GM21447 (cell line): Measurements from ENCODE around the gene NRXN3.

ENCODE experiments used
- ATAC-seq: cut with Tn5 transposase; IDR thresholded peaks from one replicate; pipeline ENCODE4 v1.9.1; 2021; ENCODE audit not compliant: unreplicated experiment

NRXN3 gene

GRCh38 chr14:79904497-79904896 lies 1734.3 kb downstream of the NRXN3 start:
- no peak for ATAC-seq

- ATAC-seq, result no peak
Measured at GRCh38 chr14:79906994-79907393, 1736.8 kb downstream of the NRXN3 start.

- ATAC-seq, result no peak
Measured at GRCh38 chr14:79910086-79910485, 1739.9 kb downstream of the NRXN3 start.

GRCh38 chr14:79911744-79912143 lies 1741.6 kb downstream of the NRXN3 start:
- ATAC-seq, result no peak

- ATAC-seq, result no peak
Measured at GRCh38 chr14:79914595-79914994, 1744.4 kb downstream of the NRXN3 start.

GRCh38 chr14:79915406-79915805 lies 1745.2 kb downstream of the NRXN3 start:
- no peak for ATAC-seq

GRCh38 chr14:79916281-79916680 lies 1746.1 kb downstream of the NRXN3 start:
- no peak for ATAC-seq

- no peak for ATAC-seq
Measured at GRCh38 chr14:79916892-79917291, 1746.7 kb downstream of the NRXN3 start.
